NCI-H1930 (cell line): Measurements from ENCODE around the gene TMEM74B.
"Not testable (repeated sequence)": the region's sequence is repeated elsewhere in the genome, so short reads cannot be mapped to it uniquely, and the experiment has no call there.

ENCODE experiments used
- DNase-seq, 2 experiments: peaks; one replicate each; lab custom pipeline; 2025; lab: John Stamatoyannopoulos, UW

The TMEM74B gene

GRCh38 chr20:1184638-1185315 lies at the start of gene TMEM74B:
Gene TMEM74B (minus strand): TSS chr20:1184981. CDS start chr20:1183801, 1,180 bp downstream.
- no peak for DNase-seq

- no peak for DNase-seq
Measured at GRCh38 chr20:1232286-1233111, 47.7 kb upstream of the TMEM74B start.

- no peak for DNase-seq
Measured at GRCh38 chr20:1229541-1229940, 44.8 kb upstream of the TMEM74B start.

- DNase-seq = peak in 1 of 2 experiments; percentile 50
Measured at GRCh38 chr20:1225783-1226654, 41.2 kb upstream of the TMEM74B start, which contains the start of gene RAD21L1. Gene RAD21L1 (plus strand): TSS chr20:1226044. CDS start chr20:1228454, 2,410 bp downstream.

- peak; percentile 50 to 57 for DNase-seq
Measured at GRCh38 chr20:1225263-1225782, 40.5 kb upstream of the TMEM74B start.

GRCh38 chr20:1224205-1224890 lies 39.6 kb upstream of the TMEM74B start:
- no peak for DNase-seq

GRCh38 chr20:1222750-1223149 lies 38.0 kb upstream of the TMEM74B start:
- not testable (repeated sequence) for DNase-seq

- not testable (repeated sequence) for DNase-seq
Measured at GRCh38 chr20:1216527-1217427, 32.0 kb upstream of the TMEM74B start.

- DNase-seq = no peak
Measured at GRCh38 chr20:1215386-1216170, 30.8 kb upstream of the TMEM74B start.

- no peak for DNase-seq
Measured at GRCh38 chr20:1214838-1215261, 30.1 kb upstream of the TMEM74B start.

- peak; percentile 32 to 47 for DNase-seq
Measured at GRCh38 chr20:1212607-1213396, 28.0 kb upstream of the TMEM74B start.

- DNase-seq = no peak
Measured at GRCh38 chr20:1212023-1212422, 27.2 kb upstream of the TMEM74B start.

- no peak for DNase-seq
Measured at GRCh38 chr20:1210501-1210900, 25.7 kb upstream of the TMEM74B start.

GRCh38 chr20:1209447-1210387 lies 24.9 kb upstream of the TMEM74B start:
- DNase-seq = no peak

- no peak for DNase-seq
Measured at GRCh38 chr20:1207293-1207878, 22.6 kb upstream of the TMEM74B start.

GRCh38 chr20:1206366-1207148 lies 21.8 kb upstream of the TMEM74B start:
- no peak for DNase-seq
